Naive thymus-derived CD8-positive, alpha-beta T cell (primary cell): ENCODE measurements around the gene RFX3. TPM values are rescaled to one million over a fixed set of nuclear protein-coding genes. Genes with fewer than 3 reads are reported as not detected.

Source experiments
- ATAC-seq, 2 donors: fragments of 150-1000 bp; cut with Tn5 transposase in 1 of 2; sonication (Bioruptor Pico), chemical (Tn5 transposase) in 1 of 2; 1 replicate in 1 of 2; 2 replicates in 1 of 2; pipeline ENCODE4 v1.10.0; 2021; ENCODE audit warnings: mild to moderate bottlenecking in 2 of 2, moderate library complexity in 2 of 2
- POLR2A ChIA-PET: fragments of 350-600 bp; sonication (Branson Sonifier 250); formaldehyde crosslinking; loops from one replicate; lab custom pipeline; 2021; ENCODE audit warnings: antibody characterized with exemption; lab: Charles Lee
- DNase-seq, 10 donors: peaks; one replicate each; pipeline versions ENCODE4 v3.0.0 to v3.0.0-alpha.2; 2020 to 2022
- H3K27ac Mint-ChIP-seq, 10 donors: one replicate each; pipeline ENCODE4 v1.8.0; 2020 to 2022; ENCODE audit warnings: mild to moderate bottlenecking in 10 of 10, mixed read lengths in 10 of 10, moderate library complexity in 4 of 10, inconsistent platforms in 1 of 10
- H3K27me3 Mint-ChIP-seq, 5 donors: one replicate each; pipeline ENCODE4 v1.8.0; 2021 to 2022; ENCODE audit warnings: mixed read lengths in 5 of 5
- H3K36me3 Mint-ChIP-seq, 3 donors: one replicate each; pipeline ENCODE4 v1.8.0; 2020 to 2022; ENCODE audit warnings: mixed read lengths in 3 of 3, mild to moderate bottlenecking in 2 of 3, inconsistent platforms in 1 of 3
- H3K4me1 Mint-ChIP-seq, 4 donors: one replicate each; pipeline ENCODE4 v1.8.0; 2021 to 2022; ENCODE audit warnings: mixed read lengths in 4 of 4
- H3K4me3 Mint-ChIP-seq, 10 donors: one replicate each; pipeline ENCODE4 v1.8.0; 2020 to 2022; ENCODE audit warnings: mild to moderate bottlenecking in 10 of 10, mixed read lengths in 10 of 10, moderate library complexity in 6 of 10, inconsistent platforms in 1 of 10
- H3K9me3 Mint-ChIP-seq, 9 donors: one replicate each; pipeline ENCODE4 v1.8.0; 2020 to 2022; ENCODE audit warnings: mixed read lengths in 9 of 9, mild to moderate bottlenecking in 3 of 9, inconsistent platforms in 1 of 9, moderate library complexity in 1 of 9
- polyA plus RNA-seq, 3 donors: library from polyadenylated mRNA; unstranded; fragments of 300-500 nt; fragmentation: Illumina TruSeq; gene quantifications; one replicate each; pipeline ENCODE4 v1.2.3, GENCODE V29; 2021
- total RNA-seq, 8 experiments: library from RNA in 2 of 8; stranded (reverse) in 2 of 8; gene quantifications; one replicate each; pipeline ENCODE4 v1.2.3 and lab custom pipeline; 2021 to 2026

Gene RFX3
- total and polyA plus RNA-seq, 5 experiments from 2014 or later: 4.1 to 25.0 (median 4.5) TPM

- no peaks in the 10 kb centered on the region for H3K27me3 Mint-ChIP-seq
- no peak for ATAC-seq
- POLR2A ChIA-PET: no interaction called here
- H3K4me3 Mint-ChIP-seq: no peak overlapping the region
- no peak overlapping the region for H3K27ac Mint-ChIP-seq
- no peak for DNase-seq
- H3K36me3 Mint-ChIP-seq: no peaks in the 10 kb centered on the region
- no peaks in the 10 kb centered on the region for H3K9me3 Mint-ChIP-seq
- H3K4me1 Mint-ChIP-seq: peaks cover 0 to 5% (median 2%) of the 10 kb centered on the region in 4 donors
Measured at GRCh38 chr9:3410461-3410860, 115.3 kb downstream of the RFX3 start.

- Mint-ChIP-seq H3K4me3 (no peak overlapping the region), H3K4me1 (peaks cover 0 to 5% (median 2%) of the 10 kb centered on the region in 4 donors), H3K9me3 (no peaks in the 10 kb centered on the region), H3K36me3 (no peaks in the 10 kb centered on the region), H3K27me3 (no peaks in the 10 kb centered on the region), H3K27ac (no peak overlapping the region)
- ATAC-seq: no peak
- DNase-seq: no peak
- POLR2A ChIA-PET: no interaction called here
Measured at GRCh38 chr9:3409453-3409852, 116.3 kb downstream of the RFX3 start.

- peak overlapping the region in 1 of 10 donors; percentile 11 for H3K27ac Mint-ChIP-seq
- no peaks in the 10 kb centered on the region for H3K27me3 Mint-ChIP-seq
- H3K36me3 Mint-ChIP-seq: no peaks in the 10 kb centered on the region
- POLR2A ChIA-PET: no interaction called here
- DNase-seq (no peak), ATAC-seq (no peak)
- H3K4me1 Mint-ChIP-seq: peaks cover 5 to 17% (median 11%) of the 10 kb centered on the region in 4 donors
- no peak overlapping the region for H3K4me3 Mint-ChIP-seq
- no peaks in the 10 kb centered on the region for H3K9me3 Mint-ChIP-seq
Measured at GRCh38 chr9:3403315-3403714, 122.5 kb downstream of the RFX3 start.

- Mint-ChIP-seq H3K27me3 (no peaks in the 10 kb centered on the region), H3K4me1 (peaks cover 14 to 37% (median 27%) of the 10 kb centered on the region in 4 donors), H3K36me3 (peaks cover 0 to 5% (median 0%) of the 10 kb centered on the region in 3 donors), H3K27ac (peak overlapping the region in 2 of 10 donors; percentile 2 to 39), H3K9me3 (no peaks in the 10 kb centered on the region), H3K4me3 (no peak overlapping the region)
- POLR2A ChIA-PET: interaction anchor here (0.8 kb wide), 1 partner anchor 1262 kb away, joined by 3 read pairs; no protein-coding TSS in a partner anchor
- DNase-seq: no peak
- no peak for ATAC-seq
Measured at GRCh38 chr9:3401221-3401954, 124.4 kb downstream of the RFX3 start.

- Mint-ChIP-seq H3K27me3 (no peaks in the 10 kb centered on the region), H3K4me3 (peak overlapping the region; percentile 60 to 84 (median 75)), H3K27ac (peak overlapping the region; percentile 60 to 95 (median 86)), H3K9me3 (no peaks in the 10 kb centered on the region), H3K36me3 (peaks cover 6 to 21% (median 15%) of the 10 kb centered on the region in 3 donors), H3K4me1 (peaks cover 12 to 32% (median 28%) of the 10 kb centered on the region in 4 donors)
- ATAC-seq: peak; percentile 66 to 82
- peak in 4 of 10 donors; percentile 2 to 49 (median 38) for DNase-seq
- POLR2A ChIA-PET: no interaction called here
Measured at GRCh38 chr9:3398232-3398648, 127.6 kb downstream of the RFX3 start.

GRCh38 chr9:3397766-3398165 lies 128.0 kb downstream of the RFX3 start:
- Mint-ChIP-seq H3K9me3 (no peaks in the 10 kb centered on the region), H3K27me3 (no peaks in the 10 kb centered on the region), H3K36me3 (peaks cover 6 to 21% (median 15%) of the 10 kb centered on the region in 3 donors), H3K4me3 (peak overlapping the region; percentile 60 to 84 (median 75)), H3K4me1 (peaks cover 12 to 33% (median 29%) of the 10 kb centered on the region in 4 donors), H3K27ac (peak overlapping the region; percentile 60 to 95 (median 86))
- peak in 1 of 2 donors; percentile 7 for ATAC-seq
- DNase-seq: no peak
- POLR2A ChIA-PET: no interaction called here

GRCh38 chr9:3391414-3391813 lies 134.4 kb downstream of the RFX3 start:
- Mint-ChIP-seq H3K9me3 (peaks cover 0 to 19% (median 0%) of the 10 kb centered on the region in 9 donors), H3K27me3 (no peaks in the 10 kb centered on the region), H3K4me3 (no peak overlapping the region), H3K27ac (peak overlapping the region in 1 of 10 donors; percentile 53), H3K4me1 (peaks cover 11 to 25% (median 23%) of the 10 kb centered on the region in 4 donors), H3K36me3 (peaks cover 42 to 65% (median 59%) of the 10 kb centered on the region in 3 donors)
- no peak for DNase-seq
- POLR2A ChIA-PET: no interaction called here
- ATAC-seq: no peak

GRCh38 chr9:3386753-3387152 lies 139.0 kb downstream of the RFX3 start:
- H3K4me3 Mint-ChIP-seq: no peak overlapping the region
- peaks cover 12 to 28% (median 23%) of the 10 kb centered on the region in 4 donors for H3K4me1 Mint-ChIP-seq
- no peak for ATAC-seq
- no peaks in the 10 kb centered on the region for H3K27me3 Mint-ChIP-seq
- H3K9me3 Mint-ChIP-seq: peaks cover 0 to 23% (median 0%) of the 10 kb centered on the region in 9 donors
- no peak for DNase-seq
- peak overlapping the region in 1 of 10 donors; percentile 2 for H3K27ac Mint-ChIP-seq
- peaks cover 44 to 63% (median 51%) of the 10 kb centered on the region in 3 donors for H3K36me3 Mint-ChIP-seq
- POLR2A ChIA-PET: no interaction called here

GRCh38 chr9:3385871-3386270 lies 139.9 kb downstream of the RFX3 start:
- Mint-ChIP-seq H3K4me3 (peak overlapping the region in 1 of 10 donors; percentile 1), H3K9me3 (peaks cover 0 to 23% (median 0%) of the 10 kb centered on the region in 9 donors), H3K4me1 (peaks cover 12 to 24% (median 22%) of the 10 kb centered on the region in 4 donors), H3K27ac (peak overlapping the region in 2 of 10 donors; percentile 11 to 25), H3K36me3 (peaks cover 39 to 55% (median 44%) of the 10 kb centered on the region in 3 donors), H3K27me3 (no peaks in the 10 kb centered on the region)
- ATAC-seq: no peak
- POLR2A ChIA-PET: no interaction called here
- DNase-seq: no peak

GRCh38 chr9:3371842-3372241 lies 154.0 kb downstream of the RFX3 start:
- Mint-ChIP-seq H3K4me3 (no peak overlapping the region), H3K36me3 (peaks cover 0 to 8% (median 6%) of the 10 kb centered on the region in 3 donors), H3K4me1 (peaks cover 5 to 27% (median 12%) of the 10 kb centered on the region in 4 donors), H3K27ac (no peak overlapping the region), H3K27me3 (no peaks in the 10 kb centered on the region), H3K9me3 (peaks cover 0 to 4% (median 0%) of the 10 kb centered on the region in 9 donors)
- DNase-seq (no peak), ATAC-seq (no peak)
- POLR2A ChIA-PET: no interaction called here

- Mint-ChIP-seq H3K4me1 (peaks cover 6 to 35% (median 17%) of the 10 kb centered on the region in 4 donors), H3K36me3 (peaks cover 0 to 6% (median 4%) of the 10 kb centered on the region in 3 donors), H3K27me3 (no peaks in the 10 kb centered on the region), H3K4me3 (no peak overlapping the region), H3K9me3 (peaks cover 0 to 4% (median 0%) of the 10 kb centered on the region in 9 donors), H3K27ac (no peak overlapping the region)
- ATAC-seq (no peak), DNase-seq (no peak)
- POLR2A ChIA-PET: no interaction called here
Measured at GRCh38 chr9:3370715-3371114, 155.1 kb downstream of the RFX3 start.

- Mint-ChIP-seq H3K36me3 (peaks cover 0 to 7% (median 6%) of the 10 kb centered on the region in 3 donors), H3K4me3 (no peak overlapping the region), H3K27ac (peak overlapping the region in 1 of 10 donors; percentile 49), H3K9me3 (peaks cover 0 to 4% (median 0%) of the 10 kb centered on the region in 9 donors), H3K4me1 (peaks cover 5 to 37% (median 19%) of the 10 kb centered on the region in 4 donors), H3K27me3 (no peaks in the 10 kb centered on the region)
- DNase-seq: no peak
- POLR2A ChIA-PET: no interaction called here
- ATAC-seq: no peak
Measured at GRCh38 chr9:3367185-3367584, 158.6 kb downstream of the RFX3 start.
